Measurements from ENCODE around the gene KIAA1586.
A peak's percentile ranks its signal among the peaks of the same experiment; 100 is the strongest.
"Not testable (repeated sequence)": the region's sequence is repeated elsewhere in the genome, so short reads cannot be mapped to it uniquely, and the experiment has no call there.

Gene KIAA1586, protein sequence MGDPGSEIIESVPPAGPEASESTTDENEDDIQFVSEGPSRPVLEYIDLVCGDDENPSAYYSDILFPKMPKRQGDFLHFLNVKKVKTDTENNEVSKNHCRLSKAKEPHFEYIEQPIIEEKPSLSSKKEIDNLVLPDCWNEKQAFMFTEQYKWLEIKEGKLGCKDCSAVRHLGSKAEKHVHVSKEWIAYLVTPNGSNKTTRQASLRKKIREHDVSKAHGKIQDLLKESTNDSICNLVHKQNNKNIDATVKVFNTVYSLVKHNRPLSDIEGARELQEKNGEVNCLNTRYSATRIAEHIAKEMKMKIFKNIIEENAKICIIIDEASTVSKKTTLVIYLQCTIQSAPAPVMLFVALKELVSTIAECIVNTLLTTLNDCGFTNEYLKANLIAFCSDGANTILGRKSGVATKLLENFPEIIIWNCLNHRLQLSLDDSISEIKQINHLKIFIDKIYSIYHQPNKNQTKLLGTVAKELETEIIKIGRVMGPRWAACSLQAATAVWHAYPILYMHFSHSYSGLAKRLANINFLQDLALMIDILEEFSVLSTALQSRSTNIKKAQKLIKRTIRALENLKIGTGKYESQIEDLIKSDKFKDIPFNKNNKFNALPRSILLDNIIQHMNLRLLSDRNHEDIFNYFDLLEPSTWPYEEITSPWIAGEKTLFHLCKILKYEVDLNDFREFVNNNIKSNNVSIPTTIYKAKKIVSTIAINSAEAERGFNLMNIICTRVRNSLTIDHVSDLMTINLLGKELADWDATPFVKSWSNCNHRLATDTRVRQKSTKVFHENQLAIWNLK

DNA sequence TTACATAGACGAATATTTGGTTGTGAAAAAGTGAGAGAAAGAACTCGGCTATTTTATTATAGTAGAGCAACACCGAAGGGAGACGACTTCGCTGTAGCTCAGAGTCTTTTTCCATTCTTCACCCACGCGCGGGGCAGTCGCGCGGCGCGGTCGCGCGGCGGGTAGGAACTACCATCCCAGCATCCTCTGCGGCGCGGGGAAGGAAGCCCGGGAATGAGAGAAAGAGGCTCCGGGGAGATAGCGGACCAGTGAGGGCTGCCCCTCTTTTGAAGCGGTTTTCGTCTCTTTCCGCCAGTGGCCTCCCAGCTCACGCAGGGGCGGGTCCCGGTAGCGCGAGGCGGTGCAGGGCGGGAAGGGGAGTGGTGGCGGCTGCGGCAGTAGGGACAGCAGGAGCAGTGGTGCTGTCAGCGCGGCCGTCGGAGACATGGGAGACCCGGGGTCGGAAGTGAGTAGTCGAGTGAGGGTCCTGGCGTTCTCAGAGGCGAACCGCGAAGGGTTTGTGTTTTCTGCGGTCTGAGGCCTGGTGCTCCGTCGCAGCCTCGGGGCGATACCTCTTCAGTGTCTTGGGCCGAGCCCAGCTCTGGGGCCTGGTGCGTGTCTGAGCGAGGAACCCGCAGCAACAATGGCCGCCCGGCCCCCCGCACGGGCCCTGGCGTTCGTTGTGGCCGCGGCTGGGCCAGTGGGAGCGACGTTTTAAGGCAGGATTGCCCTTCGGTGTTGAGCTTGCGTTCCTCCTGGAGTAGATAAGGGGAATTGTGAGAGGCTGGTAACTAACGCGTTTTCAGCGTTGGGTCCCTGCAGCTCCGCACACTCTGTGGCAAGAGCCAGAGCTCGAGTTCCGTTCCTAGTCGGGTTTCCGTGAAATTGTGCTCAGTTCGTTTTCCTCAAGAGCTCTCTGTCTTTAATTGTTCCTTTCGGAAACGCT, at the start of gene KIAA1586:
TSS of gene KIAA1586 (plus strand) at position 362 of the 925 bp plus-strand sequence. CDS start at position 425, 63 bp downstream.
- peak; percentile 82 for DNase-seq

DNA sequence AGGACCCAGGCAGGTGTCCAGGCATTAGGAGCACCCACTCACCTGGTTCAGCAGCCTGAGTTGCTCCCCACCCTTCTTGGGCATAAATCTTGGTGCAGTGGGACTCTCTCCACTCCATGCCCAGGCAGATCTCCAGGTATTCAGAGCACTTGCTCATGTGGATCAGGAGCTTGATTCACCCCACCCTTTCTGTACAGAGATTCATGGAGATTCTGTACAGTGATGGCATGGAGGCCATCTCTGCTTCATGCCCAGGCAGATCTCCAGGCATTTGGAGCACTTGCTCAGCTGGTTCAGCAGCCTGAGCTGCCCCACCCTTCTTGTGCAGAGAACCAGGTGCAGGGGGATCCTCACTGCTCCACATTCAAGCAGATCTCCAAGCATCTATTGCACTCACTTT, 47.4 kb upstream of the KIAA1586 start:
- DNase-seq, result no peak

DNA sequence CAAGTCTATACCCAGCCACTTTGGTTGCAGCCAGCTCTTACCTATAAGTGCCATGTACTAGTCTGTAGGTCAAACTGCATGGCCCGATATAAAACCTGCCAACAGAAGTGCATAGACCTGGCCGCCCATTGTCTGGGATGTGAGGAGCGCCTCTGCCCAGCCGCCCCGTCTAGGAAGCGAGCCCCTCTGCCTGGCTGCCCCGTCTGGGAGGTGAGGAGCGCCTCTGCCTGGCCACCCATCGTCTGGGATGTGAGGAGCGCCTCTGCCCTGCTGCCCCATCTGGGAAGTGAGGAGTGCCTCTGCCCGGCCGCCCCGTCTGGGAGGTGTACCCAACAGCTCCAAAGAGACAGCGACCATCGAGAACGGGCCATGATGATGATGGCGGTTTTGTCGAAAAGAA, 46.7 kb upstream of the KIAA1586 start:
- not testable (repeated sequence) for DNase-seq

DNA sequence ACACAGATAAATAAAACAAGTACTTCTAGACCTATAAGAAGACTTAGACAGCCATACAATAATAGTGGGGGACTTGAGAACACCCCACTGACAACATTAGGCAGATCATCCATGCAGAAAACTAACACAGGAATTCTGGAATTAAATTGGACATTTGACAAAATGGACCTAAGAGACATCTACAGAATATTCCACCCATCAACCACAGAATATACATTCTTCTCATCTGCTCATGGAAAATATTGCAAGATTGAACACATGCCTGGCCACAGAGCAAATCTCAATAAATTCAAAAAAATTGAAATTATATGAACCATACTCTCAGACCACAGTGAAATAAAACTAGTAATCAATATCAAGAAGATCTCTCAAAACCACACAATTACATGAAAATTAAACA, 44.3 kb upstream of the KIAA1586 start:
- DNase-seq, result no peak

DNA sequence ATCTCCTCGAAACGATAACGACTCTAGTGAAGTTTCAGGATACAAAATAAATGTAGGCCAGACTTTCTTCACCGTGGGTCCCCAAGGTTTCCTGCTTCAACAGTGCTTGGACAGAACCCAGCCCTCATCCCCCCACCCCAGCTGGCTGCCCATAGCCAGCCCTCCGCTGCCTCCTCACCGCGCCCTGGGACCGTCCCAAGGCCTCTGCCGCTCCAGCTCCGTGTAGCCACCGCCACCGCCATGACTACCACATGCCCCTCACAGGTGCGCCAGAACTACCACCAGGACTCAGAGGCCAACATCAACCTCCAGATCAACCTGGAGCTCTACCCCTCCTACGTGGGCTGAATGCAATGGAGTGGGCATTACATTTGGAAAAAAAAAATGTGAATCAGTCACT, 42.2 kb upstream of the KIAA1586 start:
- DNase-seq, result no peak

DNA sequence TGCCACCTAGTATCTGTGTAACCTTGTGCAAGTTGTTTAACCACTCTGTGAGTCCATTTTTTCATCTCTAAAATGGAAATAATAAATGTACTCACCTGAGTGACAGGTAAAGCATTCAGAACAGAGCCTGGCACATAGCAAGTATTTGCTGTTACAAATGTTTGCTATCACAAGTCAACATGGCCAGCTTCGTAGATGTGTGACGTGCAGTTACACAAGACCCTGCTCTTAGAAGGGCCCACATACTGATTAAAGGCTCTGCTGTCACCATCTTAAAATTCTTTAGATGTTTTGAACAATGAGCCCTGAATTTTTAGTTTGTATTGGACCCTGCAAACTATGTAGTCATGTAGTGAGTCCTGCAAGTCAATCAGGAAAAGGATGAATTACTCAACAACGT, 40.4 kb upstream of the KIAA1586 start:
- no peak for DNase-seq

DNA sequence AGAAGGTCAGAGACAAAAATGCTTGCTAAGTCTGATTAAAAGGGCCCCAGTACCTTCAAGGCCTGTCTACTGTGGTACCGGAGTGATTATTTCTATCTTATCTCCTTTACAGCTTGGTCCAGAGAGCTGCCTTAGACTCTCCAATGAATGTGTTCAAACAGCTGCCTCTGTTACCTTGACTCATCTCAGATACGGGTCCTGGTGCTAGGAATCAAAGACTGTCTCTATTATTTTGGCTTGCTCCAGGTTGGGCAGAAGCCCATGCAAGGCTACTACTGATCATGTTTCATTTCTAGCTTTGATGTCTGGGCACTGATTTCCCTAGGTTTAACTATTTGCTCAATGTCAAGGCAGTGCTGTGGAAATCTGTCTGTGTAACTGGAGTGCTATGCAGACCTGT, 38.4 kb upstream of the KIAA1586 start:
- DNase-seq, result not testable (repeated sequence)

DNA sequence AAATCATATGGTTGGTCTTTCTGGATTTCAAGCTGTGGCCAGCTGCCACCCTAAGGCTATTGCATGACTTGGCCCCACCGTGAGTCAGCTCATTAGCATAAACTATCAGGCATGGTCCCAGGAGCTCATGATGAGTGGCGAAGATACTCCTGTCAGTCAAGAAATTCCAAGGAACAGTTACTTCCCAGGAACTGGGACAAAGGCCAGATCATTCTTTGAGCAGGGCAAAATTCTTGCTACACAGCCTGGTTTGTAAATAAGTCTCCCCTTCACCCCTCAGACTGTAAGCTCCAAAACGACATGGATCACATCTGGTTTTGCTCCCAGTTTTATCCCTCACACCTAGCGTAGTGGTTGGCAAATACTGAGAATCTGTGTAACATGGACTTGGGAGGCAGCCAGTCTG, 33.0 kb upstream of the KIAA1586 start:
- no peak for DNase-seq

DNA sequence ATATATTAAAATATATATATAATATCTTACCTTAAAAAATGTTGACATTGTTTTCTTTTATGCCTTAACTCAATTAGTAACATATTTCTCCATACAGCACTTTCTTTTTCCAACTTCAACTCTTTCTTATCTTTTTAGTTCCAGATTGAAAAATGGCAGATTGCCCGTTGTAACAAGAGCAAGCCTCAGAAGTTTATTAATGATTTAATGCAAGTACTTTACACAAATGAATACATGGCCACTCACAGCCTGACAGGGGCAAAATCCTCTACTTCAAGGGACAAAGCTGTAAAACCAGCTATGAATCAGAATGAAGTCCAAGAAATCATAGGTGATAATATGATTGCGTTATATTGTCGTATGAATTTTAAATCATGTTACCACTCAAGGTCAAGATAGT, 29.4 kb upstream of the KIAA1586 start:
- DNase-seq, result no peak

DNA sequence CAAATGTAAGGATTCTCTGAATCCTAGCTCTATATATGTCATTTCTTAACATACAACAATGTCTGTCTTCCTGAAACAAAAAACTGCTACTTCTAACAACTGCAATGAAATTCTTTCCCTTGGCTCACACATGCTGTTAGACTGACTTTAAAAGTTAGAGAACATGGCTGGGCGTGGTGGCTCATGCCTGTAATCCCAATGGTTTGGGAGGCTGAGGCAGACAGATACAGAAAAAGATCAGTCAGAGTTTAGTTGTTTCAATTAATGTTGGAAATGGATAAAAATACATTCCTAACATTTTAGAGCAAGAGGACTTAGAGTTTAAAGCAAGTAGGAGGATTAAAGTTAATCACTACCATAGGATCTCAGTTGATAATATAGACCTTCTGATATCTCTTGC, 28.7 kb upstream of the KIAA1586 start:
- no peak for DNase-seq

DNA sequence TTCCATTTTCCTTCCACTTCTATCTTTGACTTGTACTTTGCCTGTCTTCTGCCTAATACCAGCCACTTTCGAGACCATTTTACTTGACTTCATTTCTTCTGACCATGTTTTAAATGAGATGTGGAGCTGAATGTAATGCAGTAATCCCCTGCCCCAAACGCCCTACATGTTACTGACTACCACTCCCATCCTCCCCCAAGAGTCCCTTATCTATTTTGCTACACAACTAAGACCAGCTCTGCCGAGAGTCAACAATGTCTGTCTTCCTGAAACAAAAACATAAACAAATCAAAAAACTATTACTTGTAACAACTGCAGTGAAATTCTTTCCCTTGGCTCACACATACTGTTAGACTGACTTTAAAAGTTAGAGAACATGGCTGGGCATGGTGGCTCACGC, 27.1 kb upstream of the KIAA1586 start:
- DNase-seq, result no peak

DNA sequence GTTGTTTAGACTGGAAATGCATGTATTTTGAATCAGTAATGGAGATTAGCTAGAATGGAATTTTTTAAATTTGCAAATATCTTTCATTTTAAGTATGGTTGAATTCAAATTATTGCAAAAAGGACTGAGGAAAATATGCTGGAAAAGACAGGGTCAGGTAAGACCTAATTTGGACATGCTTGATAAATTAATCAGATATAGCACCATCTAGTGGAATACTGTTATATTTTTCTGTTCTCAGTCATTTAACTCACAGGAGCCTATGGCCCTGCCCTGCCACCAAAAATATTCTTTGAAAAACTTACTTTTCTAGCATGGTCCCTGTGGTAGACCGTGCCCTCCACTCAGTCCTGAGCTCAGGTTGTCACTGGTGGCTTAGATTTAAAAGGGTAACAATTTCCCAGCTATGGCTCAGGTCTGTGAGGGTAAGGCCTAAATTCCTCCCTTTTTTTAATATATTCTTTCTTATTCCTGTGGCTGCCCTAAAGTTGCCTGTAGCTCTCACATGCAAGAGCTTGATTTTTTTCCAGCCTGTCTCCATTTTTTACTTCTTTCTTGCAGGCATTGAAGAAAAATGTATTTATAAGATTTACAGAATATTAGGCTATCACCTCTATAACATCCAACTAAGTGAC, 25.3 kb upstream of the KIAA1586 start:
- DNase-seq, result peak; percentile 35

DNA sequence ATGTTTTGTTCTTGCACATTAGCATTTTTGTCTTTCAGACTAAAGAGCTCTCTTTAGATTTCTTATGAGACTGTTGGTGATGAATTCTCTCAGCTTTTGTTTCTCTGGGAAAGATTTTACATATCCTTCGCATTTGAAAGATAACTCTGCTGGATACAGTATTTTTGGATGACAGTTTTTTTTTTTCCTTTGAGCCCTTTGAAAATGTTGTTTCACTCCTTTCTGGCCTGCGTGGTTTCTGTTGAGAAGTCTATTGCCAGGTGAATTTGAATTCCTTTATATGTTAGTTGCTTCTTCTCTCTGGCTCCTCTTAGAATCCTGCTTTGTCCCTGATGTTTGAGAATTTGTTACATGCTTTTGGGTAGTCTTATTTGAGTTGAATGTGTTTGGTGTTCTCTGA, 22.2 kb upstream of the KIAA1586 start:
- no peak for DNase-seq

DNA sequence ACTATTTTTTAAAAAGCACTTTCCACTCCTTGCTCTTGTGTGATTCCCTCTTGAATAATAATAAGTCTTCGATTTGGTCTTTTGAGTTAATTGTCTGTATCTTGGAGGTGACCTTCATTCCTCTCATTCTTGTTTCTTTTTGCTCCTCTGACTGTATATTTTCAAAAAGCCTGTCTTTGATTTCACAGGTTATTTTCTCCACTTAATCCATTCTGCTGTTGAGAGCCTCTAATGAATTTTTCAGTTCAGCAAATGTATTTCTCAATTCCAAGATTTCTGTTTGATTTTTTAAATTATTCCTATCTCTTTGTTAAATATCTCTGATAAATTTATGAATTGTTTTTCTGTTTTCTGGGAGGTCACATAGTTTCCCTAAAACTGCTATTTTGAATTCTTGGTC, 21.7 kb upstream of the KIAA1586 start:
- DNase-seq, result no peak

DNA sequence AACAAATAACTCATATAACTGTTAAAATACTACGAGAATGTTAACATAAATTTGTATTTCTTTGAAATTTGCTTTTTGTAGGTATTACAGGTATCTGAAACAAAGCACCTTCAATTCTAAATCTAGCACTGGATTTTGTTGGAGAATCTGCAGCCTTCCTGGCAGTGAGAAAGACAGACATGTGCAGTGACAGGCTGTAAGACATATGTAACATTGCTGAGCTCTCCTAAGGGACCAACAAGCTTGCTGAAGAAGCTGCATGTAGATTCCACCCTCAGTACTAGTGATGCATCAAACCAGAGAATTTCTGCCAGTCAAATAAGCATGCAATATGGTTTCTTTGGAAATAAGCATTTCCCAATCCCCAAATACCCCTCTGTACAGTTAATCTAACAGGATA, 20.5 kb upstream of the KIAA1586 start:
- DNase-seq, result no peak

DNA sequence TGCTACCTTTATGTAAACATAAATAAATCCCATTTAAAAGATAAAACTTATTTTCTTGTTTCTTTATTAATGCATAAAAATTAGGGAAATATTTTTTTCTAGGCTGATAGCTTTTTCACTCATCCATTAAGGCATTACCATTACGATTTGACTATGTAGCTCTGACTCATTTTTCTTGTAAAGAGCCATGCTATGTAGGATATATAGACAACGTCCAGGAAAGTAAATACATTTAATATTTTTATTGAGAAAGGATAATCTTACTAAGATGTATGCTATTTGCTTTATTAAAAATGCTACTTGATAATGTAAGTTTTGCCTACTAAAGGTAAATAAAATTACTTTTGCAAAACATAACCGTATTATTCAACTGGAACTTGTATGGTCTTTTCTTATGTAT, 19.2 kb upstream of the KIAA1586 start:
- DNase-seq, result no peak

DNA sequence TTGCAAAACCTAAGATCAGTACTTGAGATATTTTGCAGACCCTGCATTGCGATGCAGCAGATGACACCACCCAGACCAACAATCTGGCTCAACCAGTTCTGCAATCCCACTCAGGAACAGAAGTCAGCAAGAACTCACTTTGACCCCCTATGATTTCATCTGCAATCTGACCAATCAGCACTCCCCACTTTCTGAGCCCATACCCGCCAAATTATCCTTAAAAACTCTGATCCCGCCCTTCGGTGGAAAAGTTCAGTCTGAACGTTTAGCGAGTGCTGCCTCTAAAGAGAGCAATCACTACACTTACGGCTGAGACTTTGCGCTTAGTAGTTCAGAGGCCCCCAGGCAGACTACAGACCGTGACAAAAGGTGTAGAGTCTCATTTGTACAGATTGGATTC, 17.3 kb upstream of the KIAA1586 start:
- DNase-seq, result no peak

DNA sequence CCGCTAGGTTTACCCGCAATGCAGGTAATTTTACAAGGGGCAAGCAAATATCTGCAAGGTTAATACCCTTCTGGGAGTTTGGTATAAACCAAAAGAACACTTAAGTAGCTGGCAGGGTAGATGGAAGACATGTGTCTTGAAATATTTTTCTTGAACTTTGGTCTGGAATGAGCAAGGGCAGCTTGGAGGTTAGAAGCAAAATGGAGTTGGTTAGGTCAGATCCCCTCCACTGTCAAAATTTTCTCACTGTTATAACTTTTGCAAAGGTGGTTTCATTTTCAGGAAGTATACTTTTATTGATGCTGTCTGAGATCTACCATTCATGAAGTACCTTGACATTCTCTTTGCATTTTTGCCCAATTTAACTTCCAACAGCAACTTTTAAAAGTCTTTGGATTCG, 13.3 kb upstream of the KIAA1586 start:
- no peak for DNase-seq

DNA sequence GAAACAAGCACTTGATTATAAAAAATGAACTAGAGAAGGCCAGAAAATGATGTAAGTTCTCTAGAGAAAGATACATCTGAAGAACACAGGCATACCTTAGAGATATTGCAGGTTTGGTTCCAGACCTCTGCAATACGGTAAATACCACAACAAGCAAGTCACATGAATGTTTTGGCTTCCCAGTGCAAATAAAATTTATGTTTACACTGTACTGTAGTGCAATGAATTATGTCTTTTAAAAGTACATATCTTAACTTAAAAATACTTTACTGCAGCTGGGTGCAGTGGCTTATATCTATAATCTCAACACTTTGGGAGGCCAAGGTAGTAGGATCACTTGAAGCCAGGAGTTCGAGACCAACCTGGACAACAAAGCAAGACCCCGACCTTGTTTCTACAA, 10.9 kb upstream of the KIAA1586 start:
- DNase-seq, result no peak

DNA sequence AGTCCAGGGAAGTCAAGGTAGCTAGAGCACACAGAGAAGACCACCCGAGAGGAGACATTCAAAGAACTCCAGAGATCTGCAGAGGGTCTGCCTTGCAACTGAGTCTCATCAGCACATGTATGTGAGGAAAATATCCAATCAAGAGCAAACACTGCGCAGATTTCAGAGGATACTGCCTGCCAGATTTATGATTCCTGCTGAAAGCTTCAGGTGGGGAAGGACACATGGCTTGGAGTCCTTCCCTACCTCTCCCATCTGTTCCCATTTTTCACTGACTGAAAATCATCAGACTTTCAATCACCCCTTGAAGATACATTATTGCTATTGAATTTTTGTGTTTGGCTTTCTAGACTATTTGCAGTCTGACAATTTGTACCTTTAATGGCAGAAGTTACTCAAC, 7.6 kb upstream of the KIAA1586 start:
- DNase-seq, result no peak

DNA sequence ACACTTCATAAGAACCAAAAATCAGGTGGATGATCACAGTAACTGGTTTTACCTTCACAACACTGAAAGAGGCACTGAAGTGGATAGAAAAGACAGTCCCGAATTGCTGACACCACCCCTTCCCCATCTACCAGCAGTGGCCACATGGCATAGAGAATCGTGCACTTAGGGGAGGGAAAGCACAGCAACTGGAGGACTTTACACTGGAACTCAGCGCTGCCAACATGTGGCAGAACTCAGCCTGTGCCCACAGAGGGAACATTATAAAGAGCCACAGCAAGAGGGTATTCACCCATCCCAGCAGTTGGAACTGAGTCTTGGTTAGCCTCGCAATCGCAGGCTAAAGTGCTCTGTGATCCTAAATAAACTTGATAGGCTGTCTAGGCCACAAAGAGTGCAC, 6.5 kb upstream of the KIAA1586 start:
- DNase-seq, result no peak

DNA sequence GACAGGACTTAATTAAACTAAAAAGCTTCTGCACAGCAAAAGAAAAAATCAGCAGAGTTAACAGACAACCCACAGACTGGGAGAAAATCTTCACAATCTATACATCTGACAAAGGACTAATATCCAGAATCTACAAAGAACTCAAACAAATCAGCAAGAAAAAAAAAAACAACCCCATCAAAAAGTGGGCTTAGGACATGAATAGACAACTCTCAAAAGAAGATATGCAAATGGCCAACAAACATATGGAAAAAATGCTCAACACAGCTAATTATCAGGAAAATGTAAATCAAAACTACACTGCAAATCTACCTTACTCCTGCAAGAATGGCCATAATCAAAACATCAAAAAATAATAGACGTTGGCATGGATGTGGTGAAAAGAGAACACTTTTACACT, 2.4 kb upstream of the KIAA1586 start:
- not testable (repeated sequence) for DNase-seq

DNA sequence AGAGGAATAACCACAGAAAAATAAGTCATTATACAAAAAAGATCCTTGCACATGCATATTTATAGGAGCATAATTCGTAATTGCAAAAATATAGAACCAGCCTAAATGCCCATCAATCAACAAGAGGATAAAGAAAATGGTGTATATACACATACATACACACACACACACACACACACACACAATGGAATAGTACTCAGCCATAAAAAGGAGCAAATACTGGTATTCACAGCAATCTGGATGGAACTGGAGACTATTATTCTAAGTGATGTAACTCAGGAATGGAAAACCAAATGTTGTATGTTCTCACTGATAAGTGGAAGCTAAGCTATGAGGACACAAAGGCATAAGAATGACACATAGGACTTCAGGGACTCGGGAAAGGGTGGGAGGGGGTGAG, 1.9 kb upstream of the KIAA1586 start:
- no peak for DNase-seq
